MCF 10A (cell line): Measurements from ENCODE around the gene EXOSC7. TPM values are rescaled to one million over a fixed set of nuclear protein-coding genes. Genes with fewer than 3 reads are reported as not detected.
A peak's percentile ranks its signal among the peaks of the same experiment; 100 is the strongest.

Experiments used
- BruUV-seq: library from RNA; stranded (reverse); fragments of 400-500 nt; replicated peaks from 2 replicates; lab custom pipeline; 2021; lab: Mats Ljungman, UMichigan
- CTCF ChIA-PET: fragments of 300-600 bp; sonication (Branson Sonifier 250); formaldehyde crosslinking; extraction: SDS; loops from one replicate; lab custom pipeline; 2021; ENCODE audit warnings: antibody characterized with exemption, inconsistent platforms; lab: Yijun Ruan, JAX
- POLR2A ChIA-PET: fragments of 300-600, 350-650 bp; sonication (Branson Sonifier 250); formaldehyde crosslinking; extraction: SDS; loops from one replicate; lab custom pipeline; 2020; ENCODE audit warnings: antibody characterized with exemption, inconsistent platforms; lab: Yijun Ruan, JAX
- DNase-seq: peaks from one replicate; pipeline ENCODE4 v3.0.0-alpha.2; 2018; ENCODE audit not compliant: unreplicated experiment
- H3K27ac Mint-ChIP-seq: one replicate; pipeline ENCODE4 v1.8.0; 2022; ENCODE audit warnings: mild to moderate bottlenecking, low read depth, mixed read lengths; ENCODE audit not compliant: unreplicated experiment
- H3K27me3 Mint-ChIP-seq: one replicate; pipeline ENCODE4 v1.8.0; 2022; ENCODE audit warnings: mixed read lengths; ENCODE audit not compliant: insufficient read depth, unreplicated experiment
- H3K36me3 Mint-ChIP-seq: one replicate; pipeline ENCODE4 v1.8.0; 2022; ENCODE audit warnings: mild to moderate bottlenecking, moderate library complexity, mixed read lengths; ENCODE audit not compliant: insufficient read depth, unreplicated experiment
- H3K4me1 Mint-ChIP-seq: one replicate; pipeline ENCODE4 v1.8.0; 2022; ENCODE audit warnings: mixed read lengths; ENCODE audit not compliant: insufficient read depth, unreplicated experiment
- H3K4me3 Mint-ChIP-seq: one replicate; pipeline ENCODE4 v1.8.0; 2022; ENCODE audit warnings: mild to moderate bottlenecking, moderate library complexity, mixed read lengths; ENCODE audit not compliant: unreplicated experiment
- H3K9me3 Mint-ChIP-seq: one replicate; pipeline ENCODE4 v1.8.0; 2022; ENCODE audit warnings: mixed read lengths; ENCODE audit not compliant: unreplicated experiment
- CTCF ChIP-seq: fragments of 200-600 bp; IDR thresholded peaks from one replicate; pipeline ENCODE4 v1.8.0; 2022; ENCODE audit warnings: antibody characterized with exemption, mild to moderate bottlenecking; ENCODE audit not compliant: unreplicated experiment
- intact Hi-C: fragments of 100-400 bp; cut with micrococcal nuclease; formaldehyde crosslinking; loops from 2 replicates; pipeline ENCODE4 v1.14.1; 2022
- total RNA-seq: library from RNA; stranded (reverse); gene quantifications from 2 replicates; pipeline ENCODE4 v1.2.3, GENCODE V29; 2022

The EXOSC7 gene
- total RNA-seq, 1 experiment from 2014 or later, result 73.3 TPM

DNA sequence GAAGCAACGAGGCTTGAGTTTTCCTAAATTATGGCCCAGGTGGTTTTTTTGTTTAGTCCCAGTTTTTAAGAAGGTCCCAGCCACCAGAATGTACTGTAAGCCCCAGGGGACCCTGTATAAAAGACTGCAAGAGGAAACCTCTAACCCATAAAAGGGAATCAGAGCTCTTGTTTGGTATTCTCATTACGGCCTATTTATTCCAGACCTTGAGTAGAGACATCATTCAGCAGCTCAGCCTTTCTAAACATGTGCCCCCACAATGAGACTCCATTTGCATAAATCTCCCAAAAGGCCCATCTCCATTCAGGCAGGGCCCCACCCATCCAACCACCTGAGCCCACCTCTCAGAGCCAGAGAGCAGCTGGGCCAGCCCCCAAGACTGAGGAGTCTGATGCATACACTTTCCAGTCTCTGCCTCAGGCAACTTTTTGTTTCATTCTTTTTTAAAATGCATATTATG lies 25.7 kb upstream of the EXOSC7 start:
- Mint-ChIP-seq H3K27ac (no peak overlapping the region), H3K36me3 (peaks cover 1% of the 10 kb centered on the region), H3K4me1 (no peaks in the 10 kb centered on the region), H3K27me3 (no peaks in the 10 kb centered on the region), H3K9me3 (no peaks in the 10 kb centered on the region), H3K4me3 (no peak overlapping the region)
- no peak for DNase-seq
- no TSS peak for BruUV-seq
- intact Hi-C loops, result no loop called here
- CTCF ChIA-PET, result interaction anchor here (0.6 to 1.5 kb wide), 2 partner anchors 12 to 37 kb away, joined by 3 to 5 read pairs; no protein-coding TSS in a partner anchor
- POLR2A ChIA-PET, result interaction anchor here (0.5 to 2.0 kb wide), 4 partner anchors 17 to 54 kb away, joined by 3 to 5 read pairs (median 3); no protein-coding TSS in a partner anchor
- no peak for TF ChIP-seq CTCF

GRCh38 chr3:44952689-44953088 lies 23.4 kb upstream of the EXOSC7 start:
- POLR2A ChIA-PET, result no interaction called here
- BruUV-seq, result no TSS peak
- Mint-ChIP-seq H3K27ac (no peak overlapping the region), H3K4me3 (no peak overlapping the region), H3K9me3 (no peaks in the 10 kb centered on the region), H3K4me1 (no peaks in the 10 kb centered on the region), H3K27me3 (no peaks in the 10 kb centered on the region), H3K36me3 (peaks cover 4% of the 10 kb centered on the region)
- intact Hi-C loops, result no loop called here
- CTCF ChIA-PET, result interaction anchor here (0.5 to 0.6 kb wide), 2 partner anchors 304 to 885 kb away, joined by 3 to 6 read pairs; no protein-coding TSS in a partner anchor
- DNase-seq, result no peak
- no peak for TF ChIP-seq CTCF

GRCh38 chr3:44954304-44954703 lies 21.7 kb upstream of the EXOSC7 start:
- no peak for DNase-seq

DNA sequence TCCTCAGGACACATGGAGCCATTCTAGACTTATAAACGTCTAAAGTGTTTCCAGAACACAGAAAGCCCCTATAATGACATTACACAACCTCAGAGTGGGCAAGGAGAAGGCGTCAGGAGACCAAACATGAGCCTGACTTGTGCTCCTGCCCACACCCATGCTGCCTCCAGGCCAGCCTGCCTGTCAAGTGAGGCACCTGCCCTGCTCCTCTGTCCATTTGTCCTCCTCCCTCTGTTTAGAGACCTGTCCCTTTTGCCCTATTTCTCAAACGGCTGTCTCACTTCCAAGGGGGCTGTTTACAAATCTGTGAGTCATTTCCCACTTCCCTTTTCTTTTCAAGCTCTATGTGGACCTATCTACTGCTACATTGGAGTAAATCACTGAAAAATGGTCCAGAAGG lies 21.1 kb upstream of the EXOSC7 start:
- BruUV-seq, result no TSS peak
- intact Hi-C loops, result no loop called here
- no peaks in the 10 kb centered on the region for H3K4me1 Mint-ChIP-seq
- no peaks in the 10 kb centered on the region for H3K27me3 Mint-ChIP-seq
- H3K27ac Mint-ChIP-seq, result no peak overlapping the region
- peak; percentile 49 for DNase-seq
- CTCF ChIA-PET, result interaction anchor here (1.0 kb wide), 1 partner anchor 14 kb away, joined by 3 read pairs; no protein-coding TSS in a partner anchor
- peaks cover 19% of the 10 kb centered on the region for H3K36me3 Mint-ChIP-seq
- POLR2A ChIA-PET, result no interaction called here
- H3K9me3 Mint-ChIP-seq, result no peaks in the 10 kb centered on the region
- no peak for TF ChIP-seq CTCF
- no peak overlapping the region for H3K4me3 Mint-ChIP-seq

More at GRCh38 chr3:44954304-44954703, 21.7 kb upstream of the EXOSC7 start:
- H3K27me3 Mint-ChIP-seq, result no peaks in the 10 kb centered on the region
- no peaks in the 10 kb centered on the region for H3K4me1 Mint-ChIP-seq
- no TSS peak for BruUV-seq
- intact Hi-C loops, result no loop called here
- TF ChIP-seq CTCF, result no peak
- ChIA-PET POLR2A (no interaction called here), CTCF (no interaction called here)
- H3K9me3 Mint-ChIP-seq, result no peaks in the 10 kb centered on the region
- H3K27ac Mint-ChIP-seq, result no peak overlapping the region
- H3K36me3 Mint-ChIP-seq, result peaks cover 19% of the 10 kb centered on the region
- H3K4me3 Mint-ChIP-seq, result no peak overlapping the region
